Measurements from ENCODE around the gene HTR4.

The HTR4 gene

GRCh38 chr5:148635321-148636083 is 18.8 kb downstream of the HTR4 start:
- no peaks in the 10 kb centered on the region for H3K9me3 Mint-ChIP-seq
- no peaks in the 10 kb centered on the region for H3K4me1 Mint-ChIP-seq
- no peak overlapping the region for H3K27ac Mint-ChIP-seq
- no peaks in the 10 kb centered on the region for H3K36me3 Mint-ChIP-seq
- ATAC-seq = no peak
- H3K4me3 Mint-ChIP-seq = no peak overlapping the region
- no peak for DNase-seq (ENCODE audit: low spot score in 2 of 2)

- Mint-ChIP-seq H3K4me3 (no peak overlapping the region), H3K9me3 (no peaks in the 10 kb centered on the region), H3K27ac (no peak overlapping the region), H3K4me1 (no peaks in the 10 kb centered on the region), H3K36me3 (no peaks in the 10 kb centered on the region)
- DNase-seq (ENCODE audit: low spot score in 2 of 2) (no peak), ATAC-seq (peak; percentile 63)
Measured at GRCh38 chr5:148633067-148633377, 21.3 kb downstream of the HTR4 start.

- no peak overlapping the region for H3K4me3 Mint-ChIP-seq
Measured at GRCh38 chr5:148632255-148633066, 21.9 kb downstream of the HTR4 start.

GRCh38 chr5:148626986-148627385 is 27.3 kb downstream of the HTR4 start:
- Mint-ChIP-seq H3K4me1 (peaks cover 4% of the 10 kb centered on the region), H3K4me3 (no peak overlapping the region), H3K36me3 (no peaks in the 10 kb centered on the region), H3K27ac (no peak overlapping the region), H3K9me3 (no peaks in the 10 kb centered on the region)
- no peak for ATAC-seq
- no peak for DNase-seq (ENCODE audit: low spot score in 2 of 2)

More at GRCh38 chr5:148632255-148633066, 21.9 kb downstream of the HTR4 start:
- Mint-ChIP-seq H3K36me3 (no peaks in the 10 kb centered on the region), H3K27ac (no peak overlapping the region), H3K9me3 (no peaks in the 10 kb centered on the region), H3K4me1 (no peaks in the 10 kb centered on the region)
- DNase-seq (ENCODE audit: low spot score in 2 of 2) (no peak), ATAC-seq (peak; percentile 39)

GRCh38 chr5:148626081-148626613 is 28.2 kb downstream of the HTR4 start:
- Mint-ChIP-seq H3K9me3 (no peaks in the 10 kb centered on the region), H3K4me3 (no peak overlapping the region), H3K27ac (no peak overlapping the region), H3K36me3 (no peaks in the 10 kb centered on the region), H3K4me1 (peaks cover 12% of the 10 kb centered on the region)
- ATAC-seq = no peak
- DNase-seq (ENCODE audit: low spot score in 2 of 2) = no peak

GRCh38 chr5:148625250-148625649 is 29.1 kb downstream of the HTR4 start:
- H3K36me3 Mint-ChIP-seq = peaks cover 5% of the 10 kb centered on the region
- H3K4me1 Mint-ChIP-seq = peaks cover 21% of the 10 kb centered on the region
- no peak overlapping the region for H3K27ac Mint-ChIP-seq
- no peaks in the 10 kb centered on the region for H3K9me3 Mint-ChIP-seq
- H3K4me3 Mint-ChIP-seq = no peak overlapping the region
- ATAC-seq (no peak), DNase-seq (ENCODE audit: low spot score in 2 of 2) (no peak)

GRCh38 chr5:148623741-148624140 is 30.6 kb downstream of the HTR4 start:
- ATAC-seq = no peak

GRCh38 chr5:148623101-148623500 is 31.2 kb downstream of the HTR4 start:
- ATAC-seq = no peak
- no peak overlapping the region for H3K4me3 Mint-ChIP-seq
- peaks cover 41% of the 10 kb centered on the region for H3K4me1 Mint-ChIP-seq
- no peaks in the 10 kb centered on the region for H3K9me3 Mint-ChIP-seq
- H3K27ac Mint-ChIP-seq = peak overlapping the region; percentile 4
- H3K36me3 Mint-ChIP-seq = peaks cover 5% of the 10 kb centered on the region
- no peak for DNase-seq (ENCODE audit: low spot score in 2 of 2)

More at GRCh38 chr5:148623741-148624140, 30.6 kb downstream of the HTR4 start:
- H3K36me3 Mint-ChIP-seq = peaks cover 5% of the 10 kb centered on the region
- H3K27ac Mint-ChIP-seq = no peak overlapping the region
- H3K9me3 Mint-ChIP-seq = no peaks in the 10 kb centered on the region
- peaks cover 35% of the 10 kb centered on the region for H3K4me1 Mint-ChIP-seq
- H3K4me3 Mint-ChIP-seq = no peak overlapping the region
- no peak for DNase-seq (ENCODE audit: low spot score in 2 of 2)

- H3K9me3 Mint-ChIP-seq = no peaks in the 10 kb centered on the region
- H3K36me3 Mint-ChIP-seq = peaks cover 5% of the 10 kb centered on the region
- H3K4me1 Mint-ChIP-seq = peaks cover 41% of the 10 kb centered on the region
- H3K27ac Mint-ChIP-seq = peak overlapping the region; percentile 26
- peak; percentile 99 for ATAC-seq
- DNase-seq (ENCODE audit: low spot score in 2 of 2) = no peak
- no peak overlapping the region for H3K4me3 Mint-ChIP-seq
Measured at GRCh38 chr5:148620696-148621095, 33.6 kb downstream of the HTR4 start.

- Mint-ChIP-seq H3K4me1 (peaks cover 41% of the 10 kb centered on the region), H3K4me3 (peak overlapping the region; percentile 41), H3K9me3 (no peaks in the 10 kb centered on the region), H3K36me3 (peaks cover 5% of the 10 kb centered on the region), H3K27ac (no peak overlapping the region)
- ATAC-seq (no peak), DNase-seq (ENCODE audit: low spot score in 2 of 2) (no peak)
Measured at GRCh38 chr5:148620091-148620490, 34.2 kb downstream of the HTR4 start.

GRCh38 chr5:148619484-148619883 is 34.8 kb downstream of the HTR4 start:
- no peaks in the 10 kb centered on the region for H3K9me3 Mint-ChIP-seq
- ATAC-seq (no peak), DNase-seq (ENCODE audit: low spot score in 2 of 2) (no peak)
- H3K27ac Mint-ChIP-seq = no peak overlapping the region
- H3K36me3 Mint-ChIP-seq = peaks cover 5% of the 10 kb centered on the region
- H3K4me3 Mint-ChIP-seq = peak overlapping the region; percentile 41
- peaks cover 41% of the 10 kb centered on the region for H3K4me1 Mint-ChIP-seq

GRCh38 chr5:148615644-148616275 is 38.6 kb downstream of the HTR4 start:
- Mint-ChIP-seq H3K4me1 (peaks cover 26% of the 10 kb centered on the region), H3K36me3 (peaks cover 3% of the 10 kb centered on the region), H3K4me3 (no peak overlapping the region), H3K9me3 (no peaks in the 10 kb centered on the region), H3K27ac (no peak overlapping the region)
- DNase-seq (ENCODE audit: low spot score in 2 of 2) = no peak
- ATAC-seq = no peak

- Mint-ChIP-seq H3K27ac (no peak overlapping the region), H3K9me3 (no peaks in the 10 kb centered on the region), H3K36me3 (no peaks in the 10 kb centered on the region), H3K4me3 (no peak overlapping the region), H3K4me1 (no peaks in the 10 kb centered on the region)
- no peak for DNase-seq (ENCODE audit: low spot score in 2 of 2)
- ATAC-seq = no peak
Measured at GRCh38 chr5:148607406-148607805, 46.9 kb downstream of the HTR4 start.

GRCh38 chr5:148606296-148606695 is 48.0 kb downstream of the HTR4 start:
- no peak for DNase-seq (ENCODE audit: low spot score in 2 of 2)
- no peaks in the 10 kb centered on the region for H3K36me3 Mint-ChIP-seq
- no peaks in the 10 kb centered on the region for H3K4me1 Mint-ChIP-seq

GRCh38 chr5:148599187-148599586 is 55.1 kb downstream of the HTR4 start:
- no peaks in the 10 kb centered on the region for H3K36me3 Mint-ChIP-seq
- H3K9me3 Mint-ChIP-seq = peaks cover 8% of the 10 kb centered on the region
- no peaks in the 10 kb centered on the region for H3K4me1 Mint-ChIP-seq
- no peak overlapping the region for H3K27ac Mint-ChIP-seq
- no peak for DNase-seq (ENCODE audit: low spot score in 2 of 2)
- no peak for ATAC-seq
- no peak overlapping the region for H3K4me3 Mint-ChIP-seq

More at GRCh38 chr5:148606296-148606695, 48.0 kb downstream of the HTR4 start:
- Mint-ChIP-seq H3K27ac (no peak overlapping the region), H3K4me3 (no peak overlapping the region), H3K9me3 (no peaks in the 10 kb centered on the region)
- ATAC-seq = no peak
